Measurements from ENCODE around the gene HSD17B11. TPM values are rescaled to one million over a fixed set of nuclear protein-coding genes. Genes with fewer than 3 reads are reported as not detected.

HSD17B11 gene
- total and polyA plus RNA-seq, 11 donors = 6.6 to 28.0 (median 15.8) TPM

DNA sequence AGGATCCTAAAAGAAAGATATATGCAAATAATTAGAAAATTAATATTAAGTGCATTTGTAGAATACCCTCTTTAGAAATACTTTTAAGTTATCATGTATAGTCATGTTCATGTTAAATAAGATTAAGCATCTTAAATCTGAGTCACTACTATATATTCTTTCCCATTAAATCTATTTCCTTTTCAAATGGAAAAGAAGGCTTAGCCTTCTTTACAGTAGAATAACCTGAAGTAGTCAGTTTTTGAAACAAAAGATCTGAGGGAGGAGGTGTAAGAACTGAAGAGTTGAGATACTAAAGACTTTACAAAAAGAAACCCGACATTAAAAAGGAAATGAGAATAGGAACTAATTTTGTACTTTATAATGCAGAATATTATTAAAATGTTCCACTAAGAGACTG lies 53.6 kb downstream of the HSD17B11 start:
- no peak for DNase-seq
- Histone ChIP-seq H3K27me3 (no peaks in the 10 kb centered on the region), H3K4me3 (no peak overlapping the region), H3K27ac (no peak overlapping the region), H3K36me3 (peaks cover 0 to 81% (median 55%) of the 10 kb centered on the region in 9 donors), H3K4me1 (no peaks in the 10 kb centered on the region), H3K9me3 (peaks cover 0 to 25% (median 11%) of the 10 kb centered on the region in 12 donors)
- intact Hi-C loops (cut with DNase I) = no loop called here
- ATAC-seq = no peak
- TF ChIP-seq CTCF (IDR thresholded peaks at IDR 0.05) = no peak
- no peak for TF ChIP-seq POLR2A (IDR thresholded peaks at IDR 0.05)
- 68 to 73% (median 71%) methylated on average over 1 of the region's 1 CpG for WGBS, 4 donors

DNA sequence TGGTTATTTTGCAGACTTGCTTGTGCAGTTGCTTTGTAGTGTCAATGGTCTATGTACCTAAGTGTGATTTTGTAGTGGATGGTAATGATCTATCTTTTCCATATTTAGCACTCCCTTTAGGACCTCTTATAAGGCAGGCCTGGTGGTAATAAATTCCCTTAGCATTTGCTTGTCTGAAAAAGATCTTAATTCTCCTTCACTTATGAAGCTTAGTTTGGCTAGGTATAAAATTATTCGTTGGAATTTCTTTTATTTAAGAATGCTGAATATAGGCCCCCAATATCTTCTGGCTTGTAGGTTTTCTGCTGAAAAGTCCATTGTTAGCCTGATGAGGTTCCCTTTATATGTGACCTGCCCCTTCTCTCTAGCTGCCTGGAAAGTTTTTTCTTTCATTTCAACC lies 57.7 kb downstream of the HSD17B11 start:
- intact Hi-C loops (cut with DNase I) = no loop called here
- no peaks in the 10 kb centered on the region for H3K4me1 ChIP-seq
- no peak overlapping the region for H3K27ac ChIP-seq
- no peak overlapping the region for H3K4me3 ChIP-seq
- H3K36me3 ChIP-seq = peaks cover 0 to 49% (median 23%) of the 10 kb centered on the region in 9 donors
- TF ChIP-seq CTCF (IDR thresholded peaks at IDR 0.05) = no peak
- TF ChIP-seq POLR2A (IDR thresholded peaks at IDR 0.05) = no peak
- ATAC-seq = no peak
- H3K27me3 ChIP-seq = no peaks in the 10 kb centered on the region
- peaks cover 0 to 36% (median 11%) of the 10 kb centered on the region in 12 donors for H3K9me3 ChIP-seq
- DNase-seq = no peak
- 90 to 100% (median 99%) methylated on average over 1 of the region's 1 CpG for WGBS, 4 donors

GRCh38 chr4:87330761-87331160 lies 60.2 kb downstream of the HSD17B11 start:
- Histone ChIP-seq H3K27ac (no peak overlapping the region), H3K9me3 (peaks cover 0 to 36% (median 11%) of the 10 kb centered on the region in 12 donors), H3K4me1 (no peaks in the 10 kb centered on the region), H3K4me3 (no peak overlapping the region), H3K27me3 (no peaks in the 10 kb centered on the region), H3K36me3 (peaks cover 0 to 24% (median 0%) of the 10 kb centered on the region in 9 donors)
- ATAC-seq (no peak), DNase-seq (no peak)
- 86 to 93% (median 89%) methylated on average over 4 of the region's 4 CpGs for WGBS, 4 donors
- TF ChIP-seq CTCF (IDR thresholded peaks at IDR 0.05) (no peak), POLR2A (IDR thresholded peaks at IDR 0.05) (no peak)
- intact Hi-C loops (cut with DNase I) = no loop called here

DNA sequence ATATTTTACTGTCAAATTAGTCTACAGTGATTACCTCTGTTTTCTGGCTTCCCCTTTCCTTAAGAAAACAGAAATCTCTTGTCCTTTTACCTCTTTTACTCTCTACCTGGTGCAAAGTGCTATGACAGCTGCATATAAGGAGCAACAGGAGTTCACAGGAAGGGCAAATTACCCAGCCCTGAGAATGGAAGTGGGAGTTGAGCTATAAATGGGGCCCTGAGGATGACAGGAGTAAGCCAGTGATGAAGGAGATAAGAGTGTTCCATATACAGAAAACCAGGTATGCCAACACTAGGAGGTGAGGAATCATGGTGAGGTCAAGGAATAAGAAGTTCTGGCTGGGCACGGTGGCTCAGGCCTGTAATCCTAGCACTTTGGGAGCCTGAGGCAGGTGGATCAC lies 63.9 kb downstream of the HSD17B11 start:
- 85 to 100% (median 88%) methylated on average over 1 of the region's 1 CpG for WGBS, 4 donors
- no peak overlapping the region for H3K4me3 ChIP-seq
- ATAC-seq (no peak), DNase-seq (no peak)
- H3K36me3 ChIP-seq = no peaks in the 10 kb centered on the region
- TF ChIP-seq POLR2A (IDR thresholded peaks at IDR 0.05) (no peak), CTCF (IDR thresholded peaks at IDR 0.05) (no peak)
- no peaks in the 10 kb centered on the region for H3K4me1 ChIP-seq
- H3K27ac ChIP-seq = no peak overlapping the region
- intact Hi-C loops (cut with DNase I) = loop anchor here in 1 of 10 donors (10.0 kb wide), 1 partner anchor 52 kb away; no protein-coding TSS in a partner anchor
- H3K9me3 ChIP-seq = peaks cover 0 to 14% (median 0%) of the 10 kb centered on the region in 12 donors
- no peaks in the 10 kb centered on the region for H3K27me3 ChIP-seq
